Right forelimb (tissue), 1 donor: Measurements from ENCODE around the gene MEP1A.
"Not testable (repeated sequence)": the region's sequence is repeated elsewhere in the genome, so short reads cannot be mapped to it uniquely, and the experiment has no call there.

Source experiments
- DNase-seq: peaks from one replicate; pipeline ENCODE4 v3.0.0-alpha.2; 2018

MEP1A gene

DNA sequence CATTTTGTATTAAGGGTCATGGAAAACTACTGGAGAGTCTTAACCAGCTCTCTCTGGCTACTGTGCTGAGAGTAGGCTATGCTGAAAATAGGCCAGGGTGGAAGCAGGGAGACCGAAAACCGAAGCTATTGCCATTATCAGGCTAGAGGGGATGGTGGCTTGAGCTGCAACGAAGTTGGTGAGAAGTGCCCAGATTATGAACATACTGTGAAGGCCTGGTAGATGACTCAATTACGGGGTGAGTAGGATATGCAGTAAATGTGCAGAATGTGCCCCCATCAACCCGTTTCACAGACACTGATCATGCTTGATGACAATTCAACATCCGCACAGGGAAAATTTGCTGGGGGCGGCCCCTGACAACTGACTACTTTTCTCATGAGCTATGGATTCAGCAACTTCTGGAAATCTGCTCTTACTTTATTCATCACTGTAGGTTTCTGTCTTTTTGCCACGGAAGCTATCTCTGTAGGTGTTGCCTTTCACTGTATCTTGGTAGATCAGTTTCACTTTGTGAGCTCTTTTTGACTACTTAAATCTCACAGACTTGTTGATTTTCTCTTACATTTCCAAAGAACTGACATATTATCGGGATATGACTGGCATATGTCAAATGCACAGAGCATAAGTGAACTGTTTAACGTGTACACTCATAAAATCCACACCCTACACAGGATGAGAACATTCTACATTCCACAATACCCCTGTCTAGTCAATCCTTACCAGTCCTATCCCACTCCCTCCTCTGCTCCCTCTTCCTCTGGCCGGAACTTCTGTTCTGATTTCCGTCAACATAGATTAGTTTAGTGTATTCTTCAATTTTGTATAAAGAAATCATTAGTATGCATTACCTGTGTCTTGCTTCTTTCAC lies 15.5 kb upstream of the MEP1A start:
- no peak for DNase-seq

DNA sequence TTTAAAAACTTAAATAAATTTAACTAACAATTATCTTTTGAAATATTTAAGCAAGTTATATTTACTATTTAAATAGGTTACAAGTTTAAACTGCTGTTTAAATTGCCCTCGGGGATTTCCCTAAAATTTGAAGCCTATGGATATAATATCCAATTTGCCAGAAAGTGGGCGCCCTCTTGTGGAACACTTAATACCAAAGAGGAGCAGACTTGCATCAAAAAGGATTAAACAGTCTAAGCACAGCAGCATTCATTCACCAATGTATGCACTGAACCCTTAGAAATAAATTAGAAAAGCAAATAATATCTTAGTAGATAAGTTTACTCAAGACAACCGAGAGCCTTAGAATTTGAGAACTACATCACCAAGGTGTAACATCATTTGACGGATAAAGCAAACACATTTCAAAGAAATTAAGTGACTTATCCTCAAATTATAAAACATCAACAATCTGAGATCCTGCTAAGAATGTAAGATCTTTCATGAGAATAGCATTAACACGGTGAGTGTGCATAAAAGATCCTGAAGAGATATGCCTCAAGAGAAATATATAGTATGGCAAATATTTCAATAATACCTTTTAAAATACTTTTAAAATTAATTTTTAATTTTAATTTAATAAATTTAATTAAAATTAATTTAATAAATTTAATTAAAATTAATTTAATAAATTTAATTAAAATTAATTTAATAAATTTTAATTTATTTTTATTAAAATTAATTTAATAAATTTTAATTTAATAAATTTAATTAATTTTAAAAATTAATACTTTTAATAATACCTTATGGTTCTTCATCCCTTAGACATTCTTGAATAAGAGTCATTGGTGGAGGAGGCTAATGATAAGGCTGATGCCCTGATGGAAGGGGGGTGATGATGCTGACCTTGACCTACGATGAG lies 11.5 kb upstream of the MEP1A start:
- DNase-seq, result peak; percentile 56

DNA sequence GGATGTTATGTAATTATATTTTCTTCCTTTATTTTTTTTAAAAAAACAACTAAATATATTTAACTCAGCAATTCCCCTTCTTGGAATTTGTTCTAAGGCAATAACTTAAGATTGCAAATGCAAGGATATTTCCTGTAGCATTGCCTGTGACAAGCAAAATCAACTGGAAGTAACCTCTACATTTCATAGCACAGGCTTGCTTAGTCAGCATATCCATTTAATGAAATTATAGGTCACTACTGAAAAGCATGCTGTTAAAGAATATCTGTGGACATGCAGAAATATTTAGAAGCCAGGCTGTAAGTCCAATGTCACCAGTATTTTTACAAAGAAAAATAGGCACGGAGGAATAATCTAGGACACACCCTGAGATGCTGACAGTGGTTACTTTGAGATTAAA lies 8.7 kb upstream of the MEP1A start:
- no peak for DNase-seq

DNA sequence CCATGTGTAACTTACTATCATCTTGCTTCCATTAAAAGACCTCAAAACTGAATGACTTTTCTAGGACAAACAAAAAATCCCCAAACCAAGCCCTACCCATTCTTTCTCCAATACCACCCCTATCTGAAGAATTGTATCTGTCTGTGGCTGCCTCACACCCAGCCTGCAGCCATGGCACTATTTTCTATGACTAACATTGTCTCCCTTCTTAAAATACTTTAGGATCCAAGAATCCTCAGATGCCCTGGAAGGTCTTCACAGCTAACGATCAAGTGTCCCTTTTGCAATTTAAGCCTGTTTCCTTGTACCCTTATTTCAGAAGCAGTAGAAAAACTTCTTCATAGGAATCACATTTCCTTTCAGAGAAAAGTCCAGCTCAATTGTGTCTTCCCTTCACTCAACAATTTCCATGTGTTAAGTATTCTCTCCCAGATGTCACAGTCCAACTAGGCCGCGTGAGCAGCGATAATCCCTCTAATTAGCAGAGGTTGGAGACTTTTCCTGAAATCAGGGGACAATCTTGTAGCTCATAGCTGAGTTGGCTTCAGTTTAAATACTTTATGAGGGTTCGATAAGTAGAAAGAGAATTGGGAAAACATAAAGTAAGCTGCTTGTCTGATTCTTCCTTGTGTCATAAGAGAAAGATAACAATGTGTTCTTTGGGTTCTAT lies 5.2 kb upstream of the MEP1A start:
- DNase-seq, result no peak

DNA sequence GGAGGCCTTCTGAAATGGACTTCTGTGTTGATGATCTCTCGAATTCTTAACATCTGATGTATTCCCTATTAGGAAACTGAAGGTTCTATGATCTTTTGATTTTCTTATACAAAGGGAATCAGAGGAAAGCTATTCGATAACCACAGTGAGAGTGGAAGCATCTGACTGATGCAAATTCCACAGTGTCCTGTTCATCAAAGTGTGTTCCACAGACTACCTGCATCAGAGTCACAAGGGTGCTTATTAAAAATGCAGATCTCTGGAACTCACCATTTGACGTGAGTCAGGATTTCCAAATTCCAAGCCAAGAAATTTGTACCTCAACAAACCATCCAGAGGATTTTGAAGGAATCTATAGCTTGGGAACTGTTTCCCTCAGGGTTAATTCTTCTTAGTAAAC lies 4.4 kb upstream of the MEP1A start:
- DNase-seq, result no peak

DNA sequence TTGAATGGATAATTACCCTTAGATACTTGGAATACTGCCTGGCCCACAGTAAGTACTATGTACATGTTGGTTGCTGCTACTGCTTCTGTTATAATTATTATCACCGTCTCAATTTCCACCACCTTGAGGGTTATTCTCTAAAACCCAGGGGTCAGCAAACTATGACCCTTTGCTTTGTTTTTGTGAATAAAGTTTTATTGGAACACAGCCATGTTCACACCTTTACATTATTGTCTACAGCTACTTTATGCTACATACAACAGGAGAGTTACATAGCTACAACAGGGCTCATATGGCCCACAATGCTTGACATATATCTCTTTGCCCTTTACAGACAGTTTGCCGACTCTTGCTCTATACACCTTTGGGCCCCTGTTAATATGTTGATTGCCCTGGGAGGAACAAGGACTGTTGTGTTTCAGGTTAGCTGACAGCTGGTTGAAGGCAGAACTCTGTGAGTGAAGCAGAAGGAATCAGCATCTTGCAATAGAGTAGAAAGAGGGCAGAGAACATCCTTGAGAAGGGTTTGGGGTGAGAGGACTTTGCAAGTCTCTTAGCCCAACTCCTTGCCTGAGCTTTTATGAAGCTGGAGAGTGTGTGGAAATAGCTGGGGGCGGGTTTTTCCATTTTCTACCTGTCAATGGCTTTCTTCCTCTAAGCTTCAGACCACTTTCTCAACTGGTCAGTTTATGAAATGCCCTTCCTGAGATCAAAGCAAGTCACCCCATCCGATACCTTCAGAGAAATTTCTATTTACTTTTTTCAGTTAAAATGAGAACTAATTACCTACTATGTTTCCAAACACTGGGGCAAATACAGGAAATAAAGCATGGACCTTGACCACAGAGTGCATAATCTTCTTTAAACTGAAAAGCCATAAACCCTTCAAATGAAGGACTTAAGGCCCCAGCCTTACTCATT lies 3.5 kb upstream of the MEP1A start:
- no peak for DNase-seq

DNA sequence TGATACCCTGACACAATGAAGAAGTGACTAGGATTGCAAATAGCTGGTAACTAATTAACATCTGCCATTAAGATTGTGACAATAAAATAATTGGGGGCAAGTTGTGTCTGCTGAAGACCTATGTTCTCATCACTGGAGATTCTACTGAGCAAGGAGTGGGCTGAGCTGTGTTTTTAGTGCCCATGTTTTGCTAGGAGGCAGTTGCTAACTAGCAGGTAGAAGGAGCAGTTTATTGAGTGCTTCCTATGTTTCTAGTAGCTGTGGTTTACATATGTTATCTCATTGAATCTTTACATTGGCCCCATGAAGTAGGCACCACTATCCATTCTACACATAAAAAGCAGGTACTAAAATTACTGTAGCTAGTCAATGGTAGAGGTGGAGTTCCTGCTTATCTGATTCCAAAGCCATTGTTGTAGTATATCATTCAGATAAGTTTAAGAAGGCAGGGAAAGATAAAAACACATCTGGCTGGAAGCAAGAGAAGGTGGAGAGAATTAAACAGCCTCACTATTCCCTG lies 2.8 kb upstream of the MEP1A start:
- DNase-seq, result no peak

DNA sequence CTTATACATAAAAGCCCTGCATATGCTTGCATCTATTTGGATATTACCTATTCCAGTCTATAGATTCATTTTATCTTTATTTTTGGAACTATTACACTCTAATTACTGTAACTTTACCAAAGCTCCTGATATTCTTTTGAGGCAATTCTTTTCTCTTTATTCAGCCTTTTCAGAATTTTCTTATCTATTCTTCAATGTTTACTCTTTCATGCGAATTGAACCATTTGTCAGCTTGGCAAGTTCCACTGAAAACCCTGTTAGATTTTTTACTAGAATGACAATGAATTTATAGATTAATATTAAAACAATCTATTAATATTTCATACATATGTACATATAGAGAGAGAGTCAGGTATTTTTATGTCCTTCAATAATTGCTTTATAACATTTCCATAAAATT lies 554 bp upstream of the MEP1A start:
- no peak for DNase-seq

DNA sequence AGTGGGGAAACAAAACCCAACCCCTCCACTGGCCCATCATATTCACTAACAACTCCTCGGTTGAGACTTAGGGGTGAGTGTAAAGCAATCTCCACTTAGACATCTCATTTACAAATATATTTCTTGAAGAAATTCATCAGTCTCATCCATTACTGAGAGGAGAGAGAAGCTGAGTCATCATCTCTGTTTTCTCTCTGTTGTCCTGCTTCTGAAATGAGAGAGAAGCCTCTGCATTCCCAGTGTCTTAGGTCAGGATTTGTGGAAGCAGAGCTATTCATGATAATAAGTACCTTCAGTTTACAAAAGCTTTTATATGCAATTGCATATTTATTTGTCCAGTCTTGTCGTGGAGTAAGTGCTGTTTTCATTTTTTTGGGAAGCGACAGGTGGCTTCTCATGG lies 879 bp downstream of the MEP1A start:
- DNase-seq, result no peak

DNA sequence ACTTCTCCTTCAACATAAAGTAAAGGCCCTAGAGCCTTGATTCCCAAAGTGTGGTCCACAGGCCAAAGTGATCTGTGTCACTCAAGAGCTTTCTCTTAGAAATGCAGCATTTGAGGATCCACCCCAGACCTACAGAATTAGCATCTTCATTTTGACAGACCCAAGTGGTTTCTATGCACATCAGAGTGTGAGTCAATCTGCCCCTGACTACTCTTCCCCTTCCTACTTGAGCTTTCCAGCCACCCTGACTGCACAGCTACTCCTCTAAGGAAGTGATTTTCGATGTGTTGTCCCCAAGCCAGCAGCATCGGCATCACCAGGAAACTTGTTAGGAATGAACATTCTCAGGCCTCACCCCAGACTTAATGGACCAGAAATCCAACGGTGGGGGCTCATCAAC lies 2.6 kb downstream of the MEP1A start:
- no peak for DNase-seq

DNA sequence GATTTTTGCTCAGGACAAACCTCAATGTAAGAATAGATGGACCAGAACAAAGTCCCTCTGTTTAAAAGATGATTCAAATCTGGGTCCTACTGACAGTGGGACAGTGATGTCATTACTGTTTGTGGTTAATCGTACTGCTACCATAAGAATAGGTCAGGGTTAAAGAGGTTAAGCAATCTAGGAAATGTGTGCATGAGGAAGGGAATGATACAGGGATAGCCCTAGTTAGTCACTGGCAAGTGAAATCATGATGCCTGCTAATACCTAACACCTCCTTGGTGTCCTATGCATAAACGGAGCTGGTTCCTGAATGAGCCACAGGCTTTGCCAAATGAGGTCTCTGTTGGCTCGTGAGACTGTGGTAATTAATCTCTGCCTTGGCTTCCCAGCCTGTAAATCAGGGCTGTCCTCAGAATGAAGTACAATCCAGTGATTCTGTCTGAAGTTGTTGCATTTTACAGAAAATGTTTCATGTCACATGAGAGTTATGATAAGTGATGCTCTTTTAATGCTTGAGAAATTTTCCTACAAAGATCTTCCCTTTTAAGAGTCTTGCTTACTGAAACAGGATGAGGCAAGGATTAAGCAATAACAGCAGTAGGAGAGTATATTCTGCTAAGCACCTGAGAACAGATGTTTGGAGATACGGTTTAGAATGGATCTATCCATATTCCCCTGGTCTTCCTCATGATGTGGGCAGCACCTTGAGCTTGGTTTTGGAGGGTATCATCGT lies 3.8 kb downstream of the MEP1A start:
- no peak for DNase-seq

DNA sequence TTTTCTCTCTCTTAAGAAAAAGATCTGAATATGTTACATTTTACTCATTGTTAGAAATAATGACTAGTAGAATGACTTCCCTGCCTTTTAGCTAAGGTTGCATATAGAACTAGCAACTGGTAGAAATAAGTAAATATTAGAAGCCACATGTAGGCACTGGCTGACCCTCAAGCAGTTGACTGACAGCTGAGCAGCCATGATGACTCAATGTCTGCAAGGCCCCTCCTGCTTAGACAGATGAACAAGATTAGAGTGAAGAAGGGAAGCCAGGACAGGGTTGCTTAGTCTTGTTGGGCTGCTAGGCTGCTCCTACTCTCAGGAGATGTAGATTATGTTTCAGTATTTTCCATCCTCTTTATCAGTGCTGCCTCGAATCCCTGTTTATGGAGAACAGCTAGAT lies 6.5 kb downstream of the MEP1A start:
- no peak for DNase-seq

DNA sequence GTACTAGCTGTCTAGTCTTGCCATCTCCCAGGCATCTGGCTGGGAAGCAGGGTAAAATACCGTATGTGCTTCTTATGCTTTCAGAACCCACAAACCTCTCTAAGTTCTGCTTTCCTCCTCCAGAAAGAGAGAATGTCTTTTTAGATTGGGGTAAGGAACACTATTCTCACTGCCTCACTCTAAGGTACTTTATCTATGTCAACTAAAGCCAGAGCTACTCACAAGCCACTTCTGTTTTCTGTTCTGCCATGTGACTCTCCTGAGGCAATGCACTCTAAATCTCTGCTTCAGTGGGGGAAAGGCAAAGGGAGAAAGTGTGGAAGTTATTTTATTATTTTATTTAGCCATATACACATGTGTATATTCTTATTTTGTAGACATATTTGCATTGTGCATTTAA lies 15.6 kb downstream of the MEP1A start:
- DNase-seq, result no peak

DNA sequence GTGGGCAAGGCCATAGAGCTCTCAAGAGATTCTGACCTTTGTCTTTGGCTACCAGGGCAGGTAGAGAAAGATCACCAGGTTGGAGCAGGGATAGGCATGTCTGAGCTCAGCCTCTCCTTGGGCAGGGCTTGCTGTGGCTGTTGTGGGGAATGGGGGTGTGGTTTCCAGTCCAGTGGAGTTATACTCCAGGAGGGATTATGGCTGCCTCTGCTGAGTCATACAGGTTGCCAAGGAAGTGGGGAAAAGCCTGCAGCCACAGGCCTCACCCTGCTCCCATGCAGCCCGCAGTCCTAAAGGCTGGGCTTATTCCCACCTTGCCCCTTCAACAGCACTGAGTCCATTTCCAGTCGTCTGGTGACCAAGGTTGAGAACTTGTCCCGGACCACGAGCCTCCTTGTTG lies 21.9 kb downstream of the MEP1A start:
- no peak for DNase-seq

DNA sequence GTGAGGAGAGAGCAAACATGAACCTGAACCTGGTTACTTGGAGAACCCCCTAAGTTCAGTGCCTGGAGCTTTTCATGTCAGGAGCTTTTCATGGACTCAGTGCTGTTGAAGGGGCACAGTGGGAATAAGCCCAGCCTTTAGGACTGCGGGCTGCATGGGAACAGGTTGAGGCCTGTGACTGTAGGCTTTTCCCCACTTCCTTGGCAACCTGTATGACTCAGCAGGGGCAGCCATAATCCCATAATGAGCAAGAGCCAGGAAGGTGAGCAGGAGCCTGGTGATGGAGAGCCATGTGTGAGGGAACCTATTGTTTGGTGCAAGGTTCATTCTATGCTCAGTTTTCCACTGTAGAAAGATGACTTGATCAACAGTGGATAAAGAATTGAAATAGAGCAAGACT lies 23.4 kb downstream of the MEP1A start:
- no peak for DNase-seq

DNA sequence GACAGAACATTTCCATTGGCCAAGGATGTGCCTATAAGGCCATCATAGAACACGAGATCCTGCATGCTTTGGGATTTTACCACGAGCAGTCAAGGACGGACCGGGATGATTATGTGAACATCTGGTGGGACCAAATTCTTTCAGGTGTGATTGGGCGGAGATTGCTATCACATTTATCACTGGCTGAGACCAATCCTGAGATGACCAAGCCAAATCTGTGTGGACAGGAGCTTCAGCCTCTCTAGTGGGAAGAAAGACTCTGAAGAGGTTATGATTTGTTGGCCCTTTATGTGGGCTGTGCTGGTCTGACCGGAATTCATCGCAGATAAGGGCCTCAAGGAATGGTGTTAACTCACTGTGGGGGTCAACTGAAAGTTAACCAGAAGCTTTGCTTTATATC lies 26.4 kb downstream of the MEP1A start:
- no peak for DNase-seq

DNA sequence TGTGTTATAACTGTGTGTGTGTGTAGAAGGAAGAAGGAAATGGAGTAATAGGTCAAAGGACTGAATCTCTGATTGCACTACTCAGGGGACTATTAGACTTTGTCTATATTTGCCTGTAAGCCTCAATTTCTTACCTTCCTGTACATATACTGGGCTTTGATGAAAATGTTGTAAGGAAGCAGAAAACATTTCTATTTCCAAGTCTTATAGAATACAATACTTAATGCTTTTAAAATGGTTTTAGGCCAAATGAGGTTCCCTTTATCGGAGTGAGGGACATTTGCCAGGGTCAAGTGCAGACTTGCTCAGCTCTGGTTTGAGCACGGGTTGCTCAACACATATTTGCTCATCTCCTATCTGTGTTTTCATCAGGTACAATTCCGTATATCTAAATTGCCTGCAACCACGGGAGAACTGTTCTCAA lies 28.3 kb downstream of the MEP1A start:
- no peak for DNase-seq

DNA sequence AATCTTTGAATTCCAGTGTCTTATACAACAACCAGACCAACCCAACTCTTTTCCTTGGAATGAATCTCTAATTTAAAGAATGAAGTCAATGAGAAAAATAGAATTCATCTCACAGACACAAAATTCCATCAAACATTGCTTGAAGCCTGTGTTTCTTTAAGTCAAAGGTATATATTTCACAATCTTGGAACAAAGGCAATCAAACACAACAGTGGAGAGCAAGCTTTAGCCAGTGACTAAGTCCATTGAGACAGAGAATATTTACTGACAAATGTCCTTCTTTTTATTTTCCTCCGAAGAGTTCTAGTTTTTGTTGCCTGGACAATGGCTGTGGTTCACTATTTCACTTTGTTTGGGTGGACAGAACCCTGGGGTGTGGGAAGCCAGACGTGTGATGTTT lies 35.8 kb downstream of the MEP1A start:
- DNase-seq, result no peak

DNA sequence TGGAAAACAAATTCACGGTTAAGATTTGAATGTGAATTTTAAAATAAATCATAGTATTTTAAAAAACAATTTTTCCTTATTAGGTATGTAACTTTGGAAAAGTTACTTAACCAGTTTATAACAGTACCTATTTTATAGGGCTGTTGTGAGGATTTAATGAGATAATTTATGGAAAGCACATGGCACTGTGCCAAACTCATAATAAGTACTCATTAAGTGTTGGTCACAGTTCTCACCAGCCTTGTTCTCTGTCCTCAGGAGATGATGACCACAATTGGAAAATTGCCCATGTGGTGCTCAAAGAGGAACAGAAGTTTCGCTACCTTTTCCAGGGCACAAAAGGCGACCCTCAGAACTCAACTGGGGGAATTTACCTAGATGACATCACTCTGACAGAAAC lies 39.6 kb downstream of the MEP1A start:
- DNase-seq, result no peak

DNA sequence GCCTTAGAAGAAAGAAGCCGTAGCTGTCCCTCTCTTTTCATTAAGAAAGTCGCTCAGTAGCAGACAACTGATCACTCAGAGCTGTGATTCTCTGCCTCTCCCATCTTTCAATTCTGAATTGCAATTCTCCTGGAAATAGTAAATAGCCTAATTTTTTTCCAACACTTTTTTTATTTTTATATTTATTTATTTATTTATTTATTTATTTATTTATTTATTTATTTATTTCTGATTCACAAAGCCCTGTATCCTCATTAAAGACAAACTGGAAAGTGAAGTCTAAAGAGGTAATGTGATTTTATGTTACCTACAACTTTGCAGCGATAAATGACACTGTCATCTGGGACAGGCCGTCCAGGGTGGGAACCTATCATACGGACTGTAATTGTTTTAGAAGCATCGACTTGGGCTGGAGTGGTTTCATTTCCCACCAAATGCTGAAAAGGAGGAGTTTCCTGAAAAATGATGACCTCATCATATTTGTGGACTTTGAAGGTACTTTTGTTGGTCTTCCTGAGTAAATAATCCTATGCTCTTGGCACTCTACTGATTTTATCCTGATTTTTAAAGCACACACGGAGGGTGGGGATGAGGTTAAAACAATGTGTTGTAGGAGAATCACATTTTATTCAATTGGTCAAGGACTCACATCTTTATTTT lies 41.2 kb downstream of the MEP1A start:
- not testable (repeated sequence) for DNase-seq

DNA sequence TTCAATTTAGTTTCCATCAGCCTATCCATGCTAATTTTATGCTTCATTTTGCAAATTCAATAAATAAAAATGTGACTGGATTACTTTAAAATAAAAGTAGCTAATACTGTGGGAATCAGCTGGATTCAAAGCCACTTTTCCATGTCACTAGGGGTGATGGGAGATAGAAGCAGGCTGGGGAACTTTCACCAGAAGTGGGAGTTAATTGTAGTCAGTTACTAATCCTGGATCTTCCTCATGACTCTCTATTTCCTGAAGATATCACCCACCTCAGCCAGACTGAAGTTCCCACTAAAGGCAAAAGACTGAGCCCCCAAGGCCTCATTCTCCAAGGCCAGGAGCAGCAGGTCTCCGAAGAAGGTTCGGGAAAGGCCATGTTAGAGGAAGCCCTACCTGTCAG lies 41.8 kb downstream of the MEP1A start:
- DNase-seq, result not testable (repeated sequence)
